Spleen (tissue), 11 donors: Measurements from ENCODE around the gene TRIM56. TPM values are rescaled to one million over a fixed set of nuclear protein-coding genes. Genes with fewer than 3 reads are reported as not detected.

Source experiments
- DNase-seq: peaks from one replicate; pipeline ENCODE4 v3.0.0-alpha.2; 2020
- H3K27ac ChIP-seq, 8 donors: fragments of 200-600 bp; sonication (generic) in 7 of 8; 1 replicate in 4 of 8; 2 replicates in 4 of 8; pipeline versions ENCODE4 v1.5.0 to v1.8.0; 2016 to 2021; ENCODE audit warnings: inconsistent platforms in 4 of 8, mild to moderate bottlenecking in 4 of 8, moderate library complexity in 1 of 8
- H3K27me3 ChIP-seq, 7 donors: fragments of 200-600 bp; sonication (generic) in 6 of 7; replicated peaks in 1 of 7; 1 replicate in 4 of 7; 2 replicates in 3 of 7; pipeline versions ENCODE4 v1.5.0 to v1.8.0; 2016 to 2021; ENCODE audit warnings: inconsistent platforms in 3 of 7, mild to moderate bottlenecking in 1 of 7
- H3K36me3 ChIP-seq, 6 donors: fragments of 200-600 bp; sonication (generic) in 5 of 6; 1 replicate in 4 of 6; 2 replicates in 2 of 6; pipeline versions ENCODE4 v1.5.0 to v1.8.0; 2016 to 2021; ENCODE audit warnings: inconsistent platforms in 2 of 6
- H3K4me1 ChIP-seq, 6 donors: fragments of 200-600 bp; sonication (generic) in 5 of 6; 1 replicate in 3 of 6; 2 replicates in 3 of 6; pipeline versions ENCODE4 v1.5.0 to v1.8.0; 2016 to 2021; ENCODE audit warnings: inconsistent platforms in 3 of 6
- H3K4me3 ChIP-seq, 8 donors: fragments of 200-600 bp; sonication (generic) in 7 of 8; 1 replicate in 4 of 8; 2 replicates in 4 of 8; pipeline versions ENCODE4 v1.5.0 to v1.8.0; 2016 to 2021; ENCODE audit warnings: inconsistent platforms in 4 of 8, mild to moderate bottlenecking in 4 of 8, moderate library complexity in 2 of 8
- H3K9me3 ChIP-seq, 8 donors: fragments of 200-600 bp; sonication (generic) in 7 of 8; 1 replicate in 4 of 8; 2 replicates in 4 of 8; pipeline versions ENCODE4 v1.5.0 to v1.8.0; 2016 to 2021; ENCODE audit warnings: inconsistent platforms in 4 of 8
- POLR2A ChIP-seq, 3 donors: fragments of 450-650 bp; IDR thresholded peaks; one replicate each; pipeline ENCODE4 v1.5.1; 2017; ENCODE audit warnings: antibody characterized with exemption in 3 of 3, mild to moderate bottlenecking in 1 of 3
- POLR2AphosphoS5 ChIP-seq, 3 donors: sonication (generic); formaldehyde crosslinking; IDR thresholded peaks; one replicate each; pipeline ENCODE4 v1.5.1; 2017; ENCODE audit warnings: antibody characterized with exemption in 3 of 3
- WGBS, 5 donors: extraction: QIAGEN DNeasy Blood & Tissue Kit in 3 of 5; methylation state at CpG; one replicate each; pipeline versions ENCODE4 v1.1.5 to v1.1.7; 2013 to 2018; 5-methylcytosine and 5-hydroxymethylcytosine counted together
- intact Hi-C: fragments of 100-400 bp; cut with DNase I; formaldehyde crosslinking; loops from one replicate; pipeline ENCODE4 v1.15.0; 2023; ENCODE audit warnings: low total_unique reads
- polyA plus RNA-seq, 3 donors: library from polyadenylated mRNA; stranded (reverse); fragments of 200-250 nt; gene quantifications; one replicate each; pipeline ENCODE4 v1.2.1, GENCODE V29; 2013
- total RNA-seq, 7 donors: library from RNA; depleted of rRNA in 3 of 7; stranded (reverse); fragments of >200 nt in 3 of 7; fragmentation: NEBNext Ultra II Directional in 4 of 7; extraction: Animal tissue kit (Norgen Biotek cat#: 25700) in 4 of 7; gene quantifications; one replicate each; pipeline versions ENCODE4 v1.1.0 to v1.2.1, GENCODE V29; 2016 to 2021
- TF ChIP-seq, protein P1 (sequence below), 11 experiments: fragments of 200-600 bp in 7 of 11; fragments of 450-650 bp in 4 of 11; sonication (generic) in 4 of 11; IDR thresholded peaks in 8 of 11; conservative IDR thresholded peaks in 3 of 11; 1 replicate in 7 of 11; 2 replicates in 4 of 11; pipeline versions ENCODE4 v1.4.0 to v1.8.0; 2016 to 2021; ENCODE audit warnings: antibody characterized with exemption in 11 of 11, inconsistent platforms in 4 of 11, mild to moderate bottlenecking in 1 of 11
- donor health status: healthy with polysubstance abuse.
- donor health status: DM: no; HTN: no; CAD: no; lungs with moderate emphysema.
- donor health status: DM: no; HTN: no; CAD: no.
- donor health status: Bipolar disorder and iron deficiency.
- donor health status: healthy.
- donor health status: DM: no; HTN: no; CAD: no.
- donor health status: DM: yes; HTN: yes; CAD: no.

TRIM56 gene
- total and polyA plus RNA-seq, 10 donors, result 5.0 to 82.2 (median 38.5) TPM

DNA sequence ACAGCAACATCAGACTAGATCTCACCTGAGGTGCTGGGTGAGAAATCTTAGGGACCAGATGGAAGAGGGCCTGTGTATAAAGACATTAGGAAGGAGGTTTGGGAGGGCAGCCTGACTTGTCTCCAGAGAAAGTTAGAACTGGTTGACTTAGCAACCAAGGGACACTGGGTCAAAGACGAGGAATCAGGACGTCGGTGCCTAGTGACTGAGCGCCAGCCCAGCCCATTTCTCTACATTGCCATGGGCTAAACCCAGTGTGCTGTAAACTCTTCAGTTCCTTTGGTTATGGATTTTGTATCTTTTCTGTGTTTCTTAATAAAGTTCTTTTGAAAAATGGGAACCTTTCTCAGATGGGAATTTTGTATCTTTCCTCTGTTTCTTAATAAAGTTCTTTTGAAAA, 12.3 kb downstream of the TRIM56 start:
- TF ChIP-seq POLR2AphosphoS5 (IDR thresholded peaks at IDR 0.05), result no peak
- no peak for TF ChIP-seq POLR2A (IDR thresholded peaks at IDR 0.05)
- TF ChIP-seq, protein P1, sequence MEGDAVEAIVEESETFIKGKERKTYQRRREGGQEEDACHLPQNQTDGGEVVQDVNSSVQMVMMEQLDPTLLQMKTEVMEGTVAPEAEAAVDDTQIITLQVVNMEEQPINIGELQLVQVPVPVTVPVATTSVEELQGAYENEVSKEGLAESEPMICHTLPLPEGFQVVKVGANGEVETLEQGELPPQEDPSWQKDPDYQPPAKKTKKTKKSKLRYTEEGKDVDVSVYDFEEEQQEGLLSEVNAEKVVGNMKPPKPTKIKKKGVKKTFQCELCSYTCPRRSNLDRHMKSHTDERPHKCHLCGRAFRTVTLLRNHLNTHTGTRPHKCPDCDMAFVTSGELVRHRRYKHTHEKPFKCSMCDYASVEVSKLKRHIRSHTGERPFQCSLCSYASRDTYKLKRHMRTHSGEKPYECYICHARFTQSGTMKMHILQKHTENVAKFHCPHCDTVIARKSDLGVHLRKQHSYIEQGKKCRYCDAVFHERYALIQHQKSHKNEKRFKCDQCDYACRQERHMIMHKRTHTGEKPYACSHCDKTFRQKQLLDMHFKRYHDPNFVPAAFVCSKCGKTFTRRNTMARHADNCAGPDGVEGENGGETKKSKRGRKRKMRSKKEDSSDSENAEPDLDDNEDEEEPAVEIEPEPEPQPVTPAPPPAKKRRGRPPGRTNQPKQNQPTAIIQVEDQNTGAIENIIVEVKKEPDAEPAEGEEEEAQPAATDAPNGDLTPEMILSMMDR (IDR thresholded peaks at IDR 0.05 in 8 of 11, conservative IDR thresholded peaks at IDR 0.05 in 3 of 11), result no peak
- peaks cover 0 to 47% (median 15%) of the 10 kb centered on the region in 6 donors for H3K4me1 ChIP-seq
- DNase-seq, result no peak
- H3K4me3 ChIP-seq, result no peak overlapping the region
- WGBS, 5 donors, result 71 to 81% (median 79%) methylated on average over 4 of the region's 4 CpGs
- H3K36me3 ChIP-seq, result peaks cover 0 to 3% (median 0%) of the 10 kb centered on the region in 6 donors
- H3K27ac ChIP-seq, result no peak overlapping the region
- intact Hi-C loops, result loop anchor here (5.0 kb wide), 1 partner anchor 40 kb away; no protein-coding TSS in a partner anchor
- H3K27me3 ChIP-seq, result peaks cover 0 to 28% (median 0%) of the 10 kb centered on the region in 7 donors
- H3K9me3 ChIP-seq, result no peaks in the 10 kb centered on the region

DNA sequence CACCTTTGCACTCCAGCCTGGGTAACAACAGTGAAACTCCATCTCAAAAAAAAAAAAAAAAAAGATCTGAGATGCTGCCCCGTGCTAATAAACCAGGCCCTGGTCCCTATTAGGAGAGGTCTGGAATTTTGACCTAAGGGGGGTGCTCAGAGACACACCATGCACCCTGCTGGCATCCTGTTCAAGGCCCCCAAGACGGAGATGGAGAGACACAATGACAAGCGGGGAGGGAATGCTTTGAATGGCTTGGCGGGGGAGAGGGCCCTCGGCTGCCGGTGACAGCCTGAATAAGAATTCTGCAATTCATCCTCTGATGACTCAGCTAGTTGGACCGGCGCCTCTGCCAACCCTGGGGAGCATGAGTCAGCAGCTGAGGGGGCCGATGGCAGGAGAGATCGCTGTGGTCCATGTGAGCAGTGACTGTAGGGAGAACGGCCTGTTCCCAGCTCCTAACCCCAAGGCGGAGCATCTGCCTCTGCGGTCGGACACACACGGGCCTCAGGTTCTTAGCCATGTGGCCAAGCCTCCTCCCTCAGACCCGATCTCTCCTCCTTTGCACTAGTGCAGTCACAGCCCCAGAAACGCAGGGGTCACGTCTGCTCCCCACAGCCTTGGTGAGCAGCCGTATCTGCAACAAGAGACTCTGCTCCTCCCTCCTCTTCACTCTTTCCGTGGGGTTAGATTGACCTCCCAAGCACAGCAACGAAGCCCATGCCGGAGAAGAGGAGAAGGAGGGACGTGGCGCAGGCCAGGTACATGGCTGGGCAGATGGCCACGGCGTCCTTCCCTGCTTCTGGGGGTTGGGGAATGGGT, 14.9 kb downstream of the TRIM56 start:
- Histone ChIP-seq H3K4me1 (peaks cover 0 to 38% (median 17%) of the 10 kb centered on the region in 6 donors), H3K27me3 (peaks cover 0 to 53% (median 0%) of the 10 kb centered on the region in 7 donors), H3K36me3 (no peaks in the 10 kb centered on the region), H3K9me3 (no peaks in the 10 kb centered on the region), H3K4me3 (no peak overlapping the region), H3K27ac (peak overlapping the region in 7 of 8 donors; percentile 29 to 67 (median 52))
- DNase-seq, result peak; percentile 85
- TF ChIP-seq, protein P1 (IDR thresholded peaks at IDR 0.05 in 8 of 11, conservative IDR thresholded peaks at IDR 0.05 in 3 of 11), result no peak
- peak; percentile 73 to 79 (median 77) for TF ChIP-seq POLR2AphosphoS5 (IDR thresholded peaks at IDR 0.05)
- intact Hi-C loops, result loop anchor here (5.0 kb wide), 1 partner anchor 37 kb away; no protein-coding TSS in a partner anchor
- 27 to 31% (median 29%) methylated on average over 20 to 26 of the region's 26 CpGs for WGBS, 5 donors

DNA sequence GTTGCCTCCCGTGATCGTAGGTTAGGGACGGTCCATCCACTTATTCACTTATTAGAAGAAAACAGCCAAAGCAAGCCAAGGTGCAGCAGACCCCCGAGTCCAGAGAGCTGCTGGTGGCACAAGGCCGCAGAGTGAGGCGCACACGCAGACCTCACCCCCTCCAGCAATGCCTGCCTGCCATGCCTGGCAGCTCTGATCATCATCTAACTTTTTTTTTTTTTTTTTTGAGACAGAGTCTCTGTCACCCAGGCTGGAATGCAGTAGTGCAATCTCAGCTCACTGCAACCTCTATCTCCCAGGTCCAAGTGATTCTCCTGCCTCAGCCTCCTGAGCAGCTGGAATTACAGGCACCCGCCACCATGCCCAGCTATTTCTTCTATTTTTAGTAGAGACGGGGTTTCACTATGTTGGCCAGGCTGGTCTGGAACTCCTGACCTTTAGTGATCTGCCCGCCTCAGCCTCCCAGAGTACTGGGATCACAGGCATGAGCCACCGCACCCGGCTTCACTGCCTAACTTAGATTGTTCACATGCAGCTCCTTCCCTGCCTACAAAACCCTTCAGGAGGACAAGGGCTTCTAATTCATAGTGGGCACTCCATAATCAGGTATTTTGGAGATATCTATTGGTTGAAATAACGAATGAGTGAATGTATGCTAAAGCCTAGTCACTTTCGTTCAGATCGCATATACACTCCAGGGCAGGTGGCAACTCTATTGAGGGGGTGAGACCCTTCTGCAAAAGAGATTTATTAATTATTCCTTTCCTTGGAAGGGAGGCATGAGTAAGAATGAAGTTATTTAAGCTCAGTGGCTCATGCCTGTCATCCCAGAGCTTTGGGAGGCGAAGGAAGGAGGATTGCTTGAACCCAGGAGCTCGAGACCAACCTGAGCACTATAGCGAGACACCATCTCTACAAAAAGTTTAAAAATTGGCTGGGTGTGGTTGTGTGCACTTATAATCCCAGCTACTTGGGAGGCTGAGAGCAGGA, 15.9 kb downstream of the TRIM56 start:
- Histone ChIP-seq H3K4me1 (peaks cover 0 to 37% (median 20%) of the 10 kb centered on the region in 6 donors), H3K27me3 (peaks cover 0 to 62% (median 0%) of the 10 kb centered on the region in 7 donors), H3K4me3 (no peak overlapping the region), H3K27ac (peak overlapping the region in 4 of 8 donors; percentile 52 to 67 (median 58)), H3K36me3 (no peaks in the 10 kb centered on the region), H3K9me3 (no peaks in the 10 kb centered on the region)
- intact Hi-C loops, result no loop called here
- WGBS, 5 donors, result 91 to 92% (median 91%) methylated on average over 18 of the region's 18 CpGs
- DNase-seq, result no peak
- TF ChIP-seq POLR2AphosphoS5 (IDR thresholded peaks at IDR 0.05) (no peak), POLR2A (IDR thresholded peaks at IDR 0.05) (no peak)
- TF ChIP-seq, protein P1 (IDR thresholded peaks at IDR 0.05 in 8 of 11, conservative IDR thresholded peaks at IDR 0.05 in 3 of 11), result no peak
